Activated T-helper 2 cell treated with anti-CD3 and anti-CD28 coated beads, Interferon-gamma antibody, Interleukin-2, Interleukin-4, amounts not matched to agents 10 μg/mL and 5 μg/mL and 100 μg/mL, durations not matched to agents 14 hours and 24 hours and 36 hours (primary cell): ENCODE measurements around the gene NSUN4. TPM values are rescaled to one million over a fixed set of nuclear protein-coding genes. Genes with fewer than 3 reads are reported as not detected.
"Not testable (repeated sequence)": the region's sequence is repeated elsewhere in the genome, so short reads cannot be mapped to it uniquely, and the experiment has no call there.

ENCODE experiments used
- DNase-seq: peaks from one replicate; pipeline ENCODE4 v3.0.0; 2021; ENCODE audit warnings: low spot score
- H3K27ac Mint-ChIP-seq: one replicate; pipeline ENCODE4 v1.8.0; 2021; ENCODE audit warnings: mixed read lengths
- H3K27me3 Mint-ChIP-seq: one replicate; pipeline ENCODE4 v1.8.0; 2021; ENCODE audit warnings: low read depth, mixed read lengths
- H3K36me3 Mint-ChIP-seq: one replicate; pipeline ENCODE4 v1.8.0; 2021; ENCODE audit warnings: low read depth, mixed read lengths
- H3K4me1 Mint-ChIP-seq: one replicate; pipeline ENCODE4 v1.8.0; 2021; ENCODE audit warnings: low read depth, mixed read lengths
- H3K4me3 Mint-ChIP-seq: one replicate; pipeline ENCODE4 v1.8.0; 2021; ENCODE audit warnings: low read depth, mild to moderate bottlenecking, moderate library complexity, mixed read lengths
- H3K9me3 Mint-ChIP-seq: one replicate; pipeline ENCODE4 v1.8.0; 2021; ENCODE audit warnings: mixed read lengths
- intact Hi-C: fragments of 100-400 bp; cut with micrococcal nuclease; formaldehyde crosslinking; loops from one replicate; pipeline ENCODE4 v1.15.1; 2023
- total RNA-seq: library from RNA; stranded (reverse); gene quantifications from 2 replicates; pipeline ENCODE4 v1.2.3, GENCODE V29; 2022

NSUN4 gene
- total RNA-seq, 1 donor from 2014 or later: 37.2 TPM

DNA sequence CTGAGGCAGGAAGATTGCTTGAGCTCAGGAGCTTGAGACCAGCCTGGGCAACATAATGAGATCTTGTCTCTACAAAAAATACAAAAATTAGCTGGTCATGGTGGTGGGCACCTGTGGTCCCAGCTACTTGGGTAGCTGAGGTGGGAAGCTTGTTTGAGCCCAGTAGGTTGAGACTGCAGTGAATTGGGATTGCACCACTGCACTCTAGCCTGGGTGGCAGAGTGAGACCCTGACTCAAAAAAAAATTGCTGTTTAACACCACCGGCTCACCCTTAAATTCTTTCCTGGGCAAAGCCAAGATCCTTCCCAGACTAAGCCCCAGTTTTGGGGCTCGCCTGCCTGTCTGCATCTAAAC lies 6.6 kb upstream of the NSUN4 start:
- intact Hi-C loops: no loop called here
- H3K9me3 Mint-ChIP-seq: no peaks in the 10 kb centered on the region
- no peak overlapping the region for H3K4me3 Mint-ChIP-seq
- H3K27ac Mint-ChIP-seq: no peak overlapping the region
- H3K4me1 Mint-ChIP-seq: peaks cover 2% of the 10 kb centered on the region
- DNase-seq: no peak
- no peaks in the 10 kb centered on the region for H3K27me3 Mint-ChIP-seq
- no peaks in the 10 kb centered on the region for H3K36me3 Mint-ChIP-seq

DNA sequence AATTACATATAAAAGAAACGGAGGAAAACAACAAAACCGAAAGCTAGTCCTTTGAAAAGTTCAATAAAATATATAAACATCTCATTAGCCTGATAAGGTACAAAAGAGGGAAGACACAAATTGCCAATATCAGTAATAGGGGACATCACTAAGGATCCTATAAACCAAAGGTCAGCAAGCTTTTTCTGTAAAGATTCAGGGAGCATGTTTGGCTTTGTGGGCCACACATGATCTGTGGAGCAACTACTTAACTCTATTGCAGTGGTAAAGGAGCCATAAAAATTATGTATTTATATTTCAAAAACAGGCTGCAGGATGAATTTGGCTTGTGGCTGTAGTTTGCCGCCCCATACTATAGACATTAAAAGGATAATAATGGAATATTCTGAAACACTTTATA lies 5.5 kb upstream of the NSUN4 start:
- intact Hi-C loops: no loop called here
- Mint-ChIP-seq H3K36me3 (no peaks in the 10 kb centered on the region), H3K27ac (no peak overlapping the region), H3K9me3 (no peaks in the 10 kb centered on the region), H3K4me1 (peaks cover 6% of the 10 kb centered on the region), H3K4me3 (no peak overlapping the region), H3K27me3 (no peaks in the 10 kb centered on the region)
- no peak for DNase-seq

DNA sequence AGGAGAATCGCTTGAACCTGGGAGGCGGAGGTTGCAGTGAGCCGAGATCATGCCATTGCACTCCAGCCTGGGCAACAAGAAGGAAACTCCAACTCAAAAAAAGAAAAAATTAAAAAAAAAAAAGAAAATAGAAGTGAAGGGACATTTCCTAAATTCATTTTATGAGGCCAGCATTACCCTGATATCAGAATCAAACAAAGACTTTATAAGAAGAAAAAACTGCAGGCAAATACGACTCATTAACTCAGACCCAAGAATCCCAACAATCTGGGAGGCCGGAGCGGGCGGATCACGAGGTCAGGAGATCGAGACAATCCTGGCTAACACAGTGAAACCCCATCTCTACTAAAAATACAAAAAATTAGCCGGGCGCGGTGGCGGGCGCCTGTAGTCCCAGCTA lies 3.2 kb upstream of the NSUN4 start:
- intact Hi-C loops, H3K4me3 Mint-ChIP-seq, H3K27me3 Mint-ChIP-seq, DNase-seq, H3K9me3 Mint-ChIP-seq, H3K27ac Mint-ChIP-seq: not testable (repeated sequence)
- H3K4me1 Mint-ChIP-seq: peaks cover 22% of the 10 kb centered on the region
- peaks cover 13% of the 10 kb centered on the region for H3K36me3 Mint-ChIP-seq

DNA sequence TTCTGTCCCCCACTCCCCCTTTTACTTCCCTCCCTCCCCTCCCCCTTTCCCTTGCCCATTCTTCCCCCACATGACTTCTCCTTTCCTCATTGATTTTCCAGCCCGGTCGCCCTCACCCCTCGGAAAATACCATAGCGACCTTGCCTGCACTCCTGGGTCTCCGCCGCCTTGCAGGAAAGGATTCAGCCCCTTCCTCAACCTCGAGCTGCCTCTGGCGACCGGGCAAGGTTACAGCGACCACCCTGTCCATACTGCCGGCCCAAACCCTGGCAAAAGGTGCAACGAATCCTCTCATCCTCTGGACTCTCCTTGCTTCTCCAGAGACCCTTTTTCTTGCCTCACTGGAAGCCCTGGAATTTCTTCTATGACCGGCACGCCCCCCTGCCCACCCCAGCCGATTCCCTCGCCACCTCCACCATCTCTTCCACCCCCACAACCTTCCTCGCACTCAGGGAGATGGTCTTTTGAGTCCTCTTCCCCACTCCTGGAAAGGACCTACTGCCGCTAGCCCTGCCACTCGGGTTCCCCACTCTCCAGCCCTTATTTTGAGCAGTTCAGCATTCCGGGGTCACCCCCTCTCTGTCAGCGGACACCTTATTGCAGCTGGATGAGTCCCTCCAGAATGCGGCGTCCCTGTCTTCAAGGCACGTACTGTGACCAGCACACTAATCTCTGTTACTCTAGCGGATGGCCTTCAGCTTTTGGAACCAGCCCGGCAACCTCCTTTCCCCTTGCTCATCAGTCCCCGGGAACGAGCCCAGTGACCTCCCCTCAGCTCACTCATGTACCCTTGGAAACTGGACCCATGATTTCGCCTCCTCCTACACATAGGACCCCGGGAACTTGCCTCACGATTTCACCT lies 846 bp downstream of the NSUN4 start:
- Mint-ChIP-seq H3K4me3 (peak overlapping the region; percentile 100), H3K4me1 (peaks cover 32% of the 10 kb centered on the region), H3K36me3 (peaks cover 43% of the 10 kb centered on the region), H3K27ac (peak overlapping the region; percentile 99), H3K9me3 (no peaks in the 10 kb centered on the region), H3K27me3 (no peaks in the 10 kb centered on the region)
- DNase-seq: peak; percentile 12
- intact Hi-C loops: loop anchor here (2.0 to 10.0 kb wide), 2 partner anchors 95 to 243 kb away; partner anchors contain the start of gene RAD54L

DNA sequence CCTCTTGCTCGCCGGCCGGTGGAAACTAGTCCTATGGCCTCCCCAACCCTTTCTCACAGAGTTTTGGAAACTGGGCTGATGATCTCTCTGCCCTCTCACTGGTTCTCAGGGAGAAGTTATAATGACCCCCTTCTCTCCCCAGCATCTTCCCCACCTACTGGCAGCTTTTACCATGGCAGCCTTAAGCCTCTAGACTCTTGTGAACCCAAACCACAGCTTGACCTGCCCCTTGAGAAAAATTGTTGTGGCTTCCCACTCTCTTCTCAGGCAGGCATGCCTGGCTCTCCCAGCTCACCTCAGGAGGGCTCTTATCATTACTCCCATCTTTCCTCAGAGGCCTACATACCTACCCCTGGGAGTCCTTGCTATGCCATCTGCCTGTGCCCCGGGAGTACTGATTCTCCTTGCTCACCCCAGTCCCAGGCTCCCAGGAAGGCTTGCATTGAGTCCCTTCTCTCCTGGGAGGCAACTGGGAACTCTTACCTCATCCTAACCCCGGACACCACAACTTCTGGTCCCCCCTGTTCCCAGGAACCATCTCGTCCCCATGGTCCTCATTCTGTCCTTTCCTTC lies 1.6 kb downstream of the NSUN4 start:
- Mint-ChIP-seq H3K36me3 (peaks cover 48% of the 10 kb centered on the region), H3K9me3 (no peaks in the 10 kb centered on the region), H3K27ac (peak overlapping the region; percentile 99), H3K4me3 (peak overlapping the region; percentile 100), H3K27me3 (no peaks in the 10 kb centered on the region), H3K4me1 (peaks cover 32% of the 10 kb centered on the region)
- intact Hi-C loops: loop anchor here (10.0 kb wide), 1 partner anchor 243 kb away; no protein-coding TSS in a partner anchor
- no peak for DNase-seq

DNA sequence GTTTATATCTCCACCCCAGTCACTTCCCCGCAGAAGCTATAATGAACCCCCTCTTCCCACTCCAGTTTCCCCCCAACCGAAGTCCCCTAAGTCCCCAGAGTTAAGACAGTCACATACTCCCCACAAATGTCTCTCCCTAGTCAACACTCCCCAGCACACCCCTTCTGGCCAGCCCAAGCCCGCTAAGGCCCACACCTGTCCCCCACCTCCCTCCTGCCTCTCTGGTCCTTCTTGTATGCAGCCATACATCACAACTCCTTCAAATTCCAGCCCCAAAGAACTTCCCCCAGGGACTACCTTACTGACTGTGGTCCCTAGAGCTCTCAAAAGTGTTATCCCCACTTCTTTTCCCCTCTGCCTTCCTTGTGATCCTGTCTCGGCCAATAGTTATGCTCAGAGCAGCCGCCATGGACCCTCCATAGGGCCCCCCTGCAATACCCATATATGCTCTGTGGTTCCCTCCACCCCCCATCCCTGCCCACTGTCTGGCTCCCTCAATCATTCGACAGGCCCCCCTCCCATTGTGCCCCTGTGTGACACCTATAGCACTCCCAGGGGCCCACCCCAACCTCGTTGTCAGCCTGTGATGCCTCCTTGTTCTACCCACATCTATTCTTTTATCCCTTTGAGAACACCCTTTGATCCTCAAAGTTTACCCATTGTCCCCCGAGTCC lies 2.2 kb downstream of the NSUN4 start:
- Mint-ChIP-seq H3K27ac (peak overlapping the region; percentile 99), H3K9me3 (no peaks in the 10 kb centered on the region), H3K36me3 (peaks cover 54% of the 10 kb centered on the region), H3K4me3 (peak overlapping the region; percentile 100), H3K4me1 (peaks cover 32% of the 10 kb centered on the region), H3K27me3 (no peaks in the 10 kb centered on the region)
- DNase-seq: no peak
- intact Hi-C loops: loop anchor here (10.0 kb wide), 1 partner anchor 242 kb away; no protein-coding TSS in a partner anchor

DNA sequence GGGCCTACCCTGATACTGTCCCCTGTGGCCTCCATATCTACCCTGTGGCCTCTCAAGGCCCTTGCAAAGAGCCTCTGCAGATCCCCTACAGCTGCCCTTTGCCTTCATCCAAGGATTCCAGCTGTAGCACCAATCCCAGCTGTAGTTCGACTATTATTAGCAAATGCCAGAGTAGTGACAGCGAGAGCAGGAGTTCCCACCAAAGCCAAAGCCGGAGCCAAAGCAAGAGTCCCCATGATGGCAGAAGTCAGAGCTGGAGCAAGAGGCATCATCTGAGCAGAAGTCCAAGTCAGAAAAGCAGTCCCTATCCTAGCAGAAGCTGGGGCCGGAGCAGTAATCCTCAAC lies 2.7 kb downstream of the NSUN4 start:
- H3K4me1 Mint-ChIP-seq: peaks cover 33% of the 10 kb centered on the region
- peaks cover 59% of the 10 kb centered on the region for H3K36me3 Mint-ChIP-seq
- H3K27me3 Mint-ChIP-seq: no peaks in the 10 kb centered on the region
- no peaks in the 10 kb centered on the region for H3K9me3 Mint-ChIP-seq
- intact Hi-C loops: loop anchor here (10.0 kb wide), 1 partner anchor 241 kb away; no protein-coding TSS in a partner anchor
- DNase-seq: no peak
- no peak overlapping the region for H3K27ac Mint-ChIP-seq
- no peak overlapping the region for H3K4me3 Mint-ChIP-seq

DNA sequence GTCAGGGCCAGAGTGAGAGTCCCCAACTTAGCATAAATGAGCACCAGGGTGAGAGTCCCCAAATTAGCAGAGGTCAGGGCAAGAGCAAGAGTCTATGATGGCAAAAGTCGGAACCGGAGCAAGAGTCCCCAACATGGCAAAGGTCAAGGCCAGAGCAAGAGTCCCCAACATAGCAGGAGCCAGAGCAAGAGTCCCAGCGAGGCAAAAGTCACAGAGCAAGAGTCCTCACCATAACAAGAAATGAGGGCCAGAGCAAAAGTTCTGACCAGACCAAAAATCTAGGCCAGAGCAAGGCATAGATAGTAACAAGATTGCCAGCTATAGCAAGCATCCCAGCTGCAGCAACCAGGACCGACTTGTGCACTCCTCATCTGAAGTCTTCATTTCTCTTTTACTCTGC lies 3.1 kb downstream of the NSUN4 start:
- Mint-ChIP-seq H3K27ac (no peak overlapping the region), H3K36me3 (peaks cover 60% of the 10 kb centered on the region), H3K4me1 (peaks cover 32% of the 10 kb centered on the region), H3K9me3 (no peaks in the 10 kb centered on the region), H3K27me3 (no peaks in the 10 kb centered on the region), H3K4me3 (no peak overlapping the region)
- DNase-seq: no peak
- intact Hi-C loops: loop anchor here (10.0 kb wide), 1 partner anchor 241 kb away; no protein-coding TSS in a partner anchor

DNA sequence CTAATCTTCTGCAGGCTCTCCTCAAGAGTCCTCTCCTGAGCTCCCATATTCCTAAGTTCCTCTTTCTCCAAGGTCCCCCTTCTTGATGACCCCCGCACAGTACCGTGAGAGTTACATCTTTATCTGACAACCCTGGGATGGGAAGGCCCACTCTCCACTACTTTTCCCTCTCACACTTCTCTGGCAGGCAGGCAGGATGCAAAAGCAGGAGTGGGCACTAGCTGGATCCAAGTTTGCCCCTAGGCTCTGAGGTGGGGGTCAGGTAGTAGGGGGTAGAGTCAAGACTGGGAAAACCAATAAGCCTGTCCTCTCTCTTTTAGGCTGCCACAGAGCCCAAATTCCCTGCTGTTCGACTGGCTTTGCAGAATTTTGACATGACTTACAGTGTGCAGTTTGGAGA lies 3.9 kb downstream of the NSUN4 start:
- H3K27ac Mint-ChIP-seq: no peak overlapping the region
- intact Hi-C loops: loop anchor here (10.0 kb wide), 1 partner anchor 240 kb away; no protein-coding TSS in a partner anchor

DNA sequence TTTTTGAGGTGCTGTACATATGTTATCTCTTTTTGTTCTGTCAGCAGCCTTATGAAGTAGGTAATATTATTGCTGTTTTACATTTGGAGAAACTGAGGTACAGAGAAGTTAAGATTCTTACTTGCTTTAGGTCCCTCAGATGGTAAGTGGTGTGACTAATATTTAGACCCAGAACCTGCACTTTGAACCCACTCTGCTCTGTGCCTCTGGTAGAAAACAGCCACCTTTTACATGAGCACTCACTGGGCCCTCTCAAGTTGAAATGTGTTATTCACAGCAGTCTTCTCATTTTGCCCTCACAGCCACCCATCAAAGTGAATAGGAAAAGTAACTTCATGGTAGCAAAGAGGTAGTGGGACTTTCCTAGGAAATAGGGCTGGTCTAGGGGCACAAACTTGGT lies 4.7 kb downstream of the NSUN4 start:
- DNase-seq: no peak
- Mint-ChIP-seq H3K36me3 (peaks cover 71% of the 10 kb centered on the region), H3K4me1 (peaks cover 27% of the 10 kb centered on the region), H3K9me3 (no peaks in the 10 kb centered on the region), H3K27ac (no peak overlapping the region), H3K27me3 (no peaks in the 10 kb centered on the region), H3K4me3 (no peak overlapping the region)
- intact Hi-C loops: loop anchor here (10.0 kb wide), 1 partner anchor 240 kb away; no protein-coding TSS in a partner anchor

More for the DNA sequence above, 3.9 kb downstream of the NSUN4 start:
- H3K9me3 Mint-ChIP-seq: no peaks in the 10 kb centered on the region
- H3K27me3 Mint-ChIP-seq: no peaks in the 10 kb centered on the region
- DNase-seq: no peak
- H3K36me3 Mint-ChIP-seq: peaks cover 63% of the 10 kb centered on the region
- peaks cover 29% of the 10 kb centered on the region for H3K4me1 Mint-ChIP-seq
- no peak overlapping the region for H3K4me3 Mint-ChIP-seq

DNA sequence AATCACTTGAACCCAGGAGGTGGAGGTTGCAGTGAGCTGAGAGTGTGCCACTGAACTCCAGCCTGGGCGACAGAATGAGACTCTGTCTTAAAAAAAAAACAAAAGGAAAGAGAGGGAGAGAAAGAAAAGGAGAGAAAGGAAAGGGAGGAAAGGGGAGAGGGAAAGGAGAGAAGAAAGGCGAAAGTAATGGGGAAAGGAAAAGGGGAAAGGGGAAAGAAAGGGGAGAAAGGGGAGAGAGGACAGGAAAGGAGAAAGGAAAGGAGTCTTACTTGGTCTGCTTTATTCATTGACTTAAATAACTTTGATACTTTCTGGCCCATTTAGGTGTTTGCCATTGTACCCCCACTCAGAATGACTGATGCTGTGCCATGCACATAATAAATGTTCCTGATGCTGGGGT lies 11.8 kb downstream of the NSUN4 start:
- no peaks in the 10 kb centered on the region for H3K9me3 Mint-ChIP-seq
- no peak overlapping the region for H3K27ac Mint-ChIP-seq
- H3K4me1 Mint-ChIP-seq: peaks cover 2% of the 10 kb centered on the region
- H3K36me3 Mint-ChIP-seq: peaks cover 66% of the 10 kb centered on the region
- intact Hi-C loops: no loop called here
- no peaks in the 10 kb centered on the region for H3K27me3 Mint-ChIP-seq
- H3K4me3 Mint-ChIP-seq: no peak overlapping the region
- DNase-seq: no peak

DNA sequence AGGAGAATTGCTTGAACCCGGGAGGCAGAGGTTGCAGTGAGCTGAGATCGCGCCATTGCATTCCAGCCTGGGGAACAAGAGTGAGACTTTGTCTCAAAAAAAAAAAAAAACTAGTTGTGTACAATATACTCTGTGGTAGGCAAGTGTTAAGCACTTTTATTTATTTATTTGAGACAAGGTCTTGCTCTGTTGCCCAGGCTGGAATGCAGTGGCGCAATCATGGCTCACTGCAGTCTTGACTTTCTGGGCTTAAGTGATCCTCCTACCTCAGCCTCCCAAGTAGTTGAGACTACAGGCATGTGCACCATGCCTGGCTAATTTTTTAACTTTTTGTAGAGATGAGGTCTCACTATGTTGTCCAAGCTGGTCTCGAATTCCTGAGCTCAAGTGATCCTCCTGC lies 15.3 kb downstream of the NSUN4 start:
- H3K27me3 Mint-ChIP-seq, H3K4me3 Mint-ChIP-seq, DNase-seq, H3K4me1 Mint-ChIP-seq, H3K27ac Mint-ChIP-seq, intact Hi-C loops, H3K9me3 Mint-ChIP-seq: not testable (repeated sequence)
- peaks cover 48% of the 10 kb centered on the region for H3K36me3 Mint-ChIP-seq

DNA sequence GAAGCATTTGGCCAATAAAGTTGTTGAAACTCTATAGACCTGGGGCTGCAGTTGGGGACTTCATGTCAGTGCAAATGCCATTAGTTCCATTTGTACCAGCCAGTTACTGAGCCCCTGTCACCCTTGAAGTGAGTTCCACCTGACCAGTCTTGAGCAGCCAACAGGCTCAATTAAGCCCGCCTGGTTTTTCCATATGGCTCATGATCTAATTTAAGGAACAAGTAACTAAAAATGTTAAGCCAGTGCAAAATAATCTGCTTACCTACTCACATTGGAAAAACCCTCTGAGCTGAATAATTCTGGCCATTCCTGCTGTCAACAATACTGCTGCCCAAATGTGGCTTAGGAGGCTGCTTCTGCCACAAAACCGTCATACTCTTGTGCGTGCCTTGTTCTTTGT lies 21.6 kb downstream of the NSUN4 start:
- Mint-ChIP-seq H3K4me3 (no peak overlapping the region), H3K27ac (no peak overlapping the region), H3K36me3 (peaks cover 47% of the 10 kb centered on the region), H3K4me1 (no peaks in the 10 kb centered on the region), H3K9me3 (no peaks in the 10 kb centered on the region), H3K27me3 (no peaks in the 10 kb centered on the region)
- DNase-seq: no peak
- intact Hi-C loops: no loop called here
